GM21360 (cell line): ENCODE results near the gene SMURF1.
"Not testable (repeated sequence)": the region's sequence is repeated elsewhere in the genome, so short reads cannot be mapped to it uniquely, and the experiment has no call there.

Experiments
- ATAC-seq: cut with Tn5 transposase; IDR thresholded peaks from one replicate; pipeline ENCODE4 v1.9.1; 2021; ENCODE audit warnings: mild to moderate bottlenecking, moderate library complexity; ENCODE audit not compliant: unreplicated experiment

Gene SMURF1

DNA sequence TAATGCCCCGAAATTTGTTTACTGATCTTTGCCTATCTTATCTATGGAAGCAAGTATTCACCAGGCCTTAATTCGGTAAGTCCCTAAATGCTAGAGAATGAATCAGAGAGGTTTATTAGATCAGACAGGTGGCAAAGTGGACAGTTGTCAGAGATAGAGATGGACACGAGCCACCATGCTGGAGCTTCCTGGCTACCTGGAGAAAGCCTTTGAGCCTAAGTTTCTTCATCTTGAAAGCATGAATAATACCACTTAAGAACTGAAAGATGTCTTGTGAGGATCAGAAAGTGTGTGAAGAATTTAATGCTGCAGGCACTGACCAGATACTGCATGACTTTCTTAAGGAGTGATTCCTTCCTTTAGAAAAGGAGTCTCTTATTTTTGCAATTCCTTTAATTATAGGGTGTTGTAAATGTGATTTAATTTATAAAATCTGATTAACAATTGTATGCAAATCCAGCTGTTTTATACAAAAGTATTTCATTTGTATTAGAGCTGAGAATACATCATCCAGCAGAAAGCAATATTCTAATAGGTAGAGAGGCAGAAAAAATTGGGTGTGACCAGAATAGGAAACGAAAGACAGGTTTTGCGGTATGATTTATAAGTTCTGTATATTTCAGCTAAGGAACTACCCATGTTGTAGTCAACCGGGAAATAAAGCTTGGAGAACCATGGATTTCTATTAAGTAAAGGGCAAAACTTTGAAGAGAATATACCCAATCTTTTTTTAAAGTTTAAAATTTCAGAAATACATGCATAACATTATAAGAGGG lies 82.7 kb downstream of the SMURF1 start:
- ATAC-seq: no peak

DNA sequence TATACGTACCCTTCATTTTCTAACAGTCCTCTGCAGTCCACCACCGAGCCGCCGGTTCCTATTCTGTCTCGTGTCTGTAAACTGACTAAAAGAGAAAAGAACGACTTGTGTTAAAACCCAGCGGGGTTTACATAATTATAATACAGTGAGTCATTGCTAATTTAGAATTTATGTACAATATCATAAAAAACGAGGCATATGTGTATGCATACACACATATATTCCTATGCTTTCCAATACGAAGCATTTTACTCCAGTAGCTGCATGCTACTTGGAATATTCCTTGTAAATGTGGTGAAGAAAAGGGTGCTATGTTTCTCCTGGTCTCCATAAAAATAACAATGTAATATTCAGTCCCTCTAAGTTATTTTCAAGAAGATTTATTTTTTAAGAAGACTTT lies 89.1 kb downstream of the SMURF1 start:
- ATAC-seq: no peak

DNA sequence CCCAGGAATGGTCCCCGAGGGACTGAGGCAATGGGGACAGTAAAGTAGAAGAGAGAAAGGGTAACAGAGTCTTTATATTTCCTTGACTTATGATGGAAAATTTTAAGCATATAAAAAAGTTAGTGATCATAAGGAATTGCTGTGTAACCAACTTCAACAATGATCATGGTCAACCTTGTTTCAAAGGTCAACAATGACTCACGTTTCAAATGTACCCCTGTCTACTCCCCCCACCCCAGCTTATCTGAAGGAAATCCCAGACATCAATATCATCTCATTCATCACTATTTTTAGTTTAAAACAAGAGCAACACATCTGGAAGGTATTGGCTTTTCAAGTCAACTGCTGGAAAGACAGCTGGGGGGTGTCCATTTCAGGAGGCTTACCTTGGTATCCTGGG lies 92.9 kb downstream of the SMURF1 start:
- no peak for ATAC-seq

DNA sequence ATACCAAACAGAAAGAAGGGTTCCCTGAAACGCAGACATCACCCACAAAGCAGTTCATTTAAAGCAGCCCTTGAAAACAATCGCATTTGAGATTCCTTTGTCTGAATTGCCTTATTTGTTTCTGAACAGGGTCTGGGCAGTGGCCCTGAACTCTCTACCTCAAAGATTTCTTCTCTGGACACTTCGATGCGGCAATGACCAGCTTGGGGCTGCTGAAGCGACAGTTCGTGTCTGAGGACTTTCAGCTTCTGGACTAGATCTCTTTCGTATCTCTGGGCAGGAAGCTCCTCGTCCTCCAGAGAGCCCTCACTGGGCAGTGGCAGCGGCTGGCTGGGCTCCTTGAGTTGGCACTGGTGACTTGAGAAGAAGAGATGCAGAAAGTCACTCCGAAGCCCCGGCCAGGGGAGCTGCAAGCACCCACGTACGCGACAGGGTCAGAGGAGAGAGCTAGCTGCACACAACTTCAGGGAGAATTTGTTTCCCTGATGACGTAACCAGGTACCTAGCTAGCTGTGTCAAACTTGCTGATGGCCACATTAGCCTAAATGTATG lies 96.3 kb downstream of the SMURF1 start:
- ATAC-seq: no peak

GRCh38 chr7:99046722-99047121 lies 97.2 kb downstream of the SMURF1 start:
- ATAC-seq: no peak

DNA sequence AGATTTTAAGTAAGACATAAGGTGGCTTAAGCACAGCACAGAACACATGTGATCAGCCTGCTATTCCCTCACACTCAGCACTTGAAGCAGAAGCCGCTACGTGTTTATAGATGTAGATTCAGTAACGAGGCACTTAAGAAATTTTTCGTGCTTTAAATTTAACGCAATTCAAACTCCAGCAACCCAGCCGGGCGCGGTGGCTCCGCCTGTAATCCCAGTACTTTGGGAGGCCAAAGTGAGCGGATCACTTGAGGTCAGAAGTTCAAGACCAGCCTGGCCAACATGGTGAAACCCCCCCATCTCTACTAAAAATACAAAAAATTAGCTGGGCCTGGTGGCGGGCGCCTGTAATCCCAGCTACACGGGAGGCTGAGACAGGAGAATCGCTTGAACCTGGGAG lies 97.6 kb downstream of the SMURF1 start:
- ATAC-seq: not testable (repeated sequence)

DNA sequence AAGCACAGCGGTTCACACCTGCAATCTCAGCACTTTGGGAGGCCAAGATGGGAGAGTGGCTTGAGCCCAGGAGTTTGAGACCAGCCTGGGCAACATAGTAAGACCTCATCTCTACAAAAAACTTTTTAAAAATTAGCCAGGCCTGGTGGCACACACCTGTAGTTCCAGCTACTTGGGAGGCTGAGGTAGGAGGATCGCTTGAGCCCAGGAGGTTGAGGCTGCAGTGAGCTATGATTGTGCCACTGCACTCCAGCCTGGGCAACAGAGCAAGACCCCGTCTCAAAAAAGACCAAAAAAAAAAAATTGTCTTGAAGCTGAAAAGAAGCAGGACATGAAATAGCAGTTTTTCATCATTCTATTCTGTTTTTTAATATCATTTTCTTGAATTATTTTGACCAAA lies 99.0 kb downstream of the SMURF1 start:
- not testable (repeated sequence) for ATAC-seq

GRCh38 chr7:99042957-99043356 lies 101.0 kb downstream of the SMURF1 start:
- no peak for ATAC-seq

- no peak for ATAC-seq
These were observed 102.4 kb downstream of the SMURF1 start for GRCh38 chr7:99041526-99041925.

GRCh38 chr7:99040104-99040958 lies 103.6 kb downstream of the SMURF1 start:
- ATAC-seq: no peak

GRCh38 chr7:99039384-99039891 lies 104.5 kb downstream of the SMURF1 start:
- no peak for ATAC-seq

DNA sequence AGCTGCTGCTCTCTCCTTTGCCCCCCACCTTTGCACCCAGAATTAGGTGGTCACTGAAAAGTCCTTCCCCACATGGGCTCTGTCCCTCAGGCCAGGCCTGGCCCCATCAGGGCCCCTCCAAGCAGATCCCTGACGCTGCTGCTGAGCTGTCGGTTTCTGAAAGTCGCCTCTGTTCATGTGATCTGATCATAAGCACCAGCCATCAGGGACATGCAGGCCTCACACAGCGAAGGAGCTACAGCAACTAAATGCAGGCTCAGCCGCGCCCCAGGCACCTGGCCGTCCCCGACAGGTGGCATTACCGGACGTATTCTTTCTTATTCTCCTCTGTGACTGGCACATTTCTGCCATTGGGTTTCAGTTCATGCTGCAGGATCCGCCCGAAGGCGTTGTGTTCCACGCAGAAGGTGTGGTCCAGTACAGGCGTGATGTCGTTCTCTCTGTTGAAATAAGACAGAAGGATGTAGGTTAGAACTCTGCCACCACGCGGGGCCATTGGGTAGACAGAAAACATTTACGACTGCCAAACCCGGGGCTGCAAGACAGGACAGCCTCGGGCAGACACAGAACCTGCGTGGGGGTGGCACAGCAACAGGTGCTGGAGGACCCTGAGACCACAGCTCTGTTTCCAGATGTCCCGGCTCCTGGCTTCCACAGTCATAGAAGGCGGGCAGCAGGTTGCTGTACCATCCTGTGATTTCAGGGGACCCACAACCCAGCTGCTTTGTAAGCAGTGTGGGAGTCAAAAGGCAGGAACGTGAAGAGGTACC lies 105.6 kb downstream of the SMURF1 start:
- ATAC-seq: no peak

- ATAC-seq: no peak
These were observed 106.5 kb downstream of the SMURF1 start for GRCh38 chr7:99037327-99037940.

DNA sequence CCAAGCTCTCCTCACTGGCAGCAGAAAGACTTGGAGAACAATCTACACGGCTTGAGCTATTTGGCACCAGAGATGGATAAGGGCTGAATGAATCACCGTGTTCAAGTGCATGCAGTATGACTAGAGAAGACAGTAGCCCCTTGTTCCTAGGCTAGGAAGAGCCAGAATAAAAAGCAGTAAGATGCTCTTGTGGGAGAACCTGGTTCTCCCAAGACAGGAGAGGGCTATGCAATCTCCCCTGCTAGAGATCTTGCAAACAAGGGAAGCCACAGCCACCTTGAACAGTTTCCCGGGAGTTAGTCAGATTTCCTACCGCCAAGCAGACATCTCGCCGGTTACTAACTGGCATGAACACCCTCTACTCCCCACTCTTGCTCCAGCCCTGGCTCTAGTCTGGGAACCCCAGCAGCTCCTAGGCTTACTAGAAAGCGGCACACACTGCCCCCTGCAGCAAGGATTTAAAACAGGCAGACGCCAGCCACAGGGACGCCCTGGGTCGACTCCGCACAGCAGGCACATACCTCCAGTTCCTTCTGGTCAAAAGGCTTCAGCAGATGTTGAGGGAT lies 107.3 kb downstream of the SMURF1 start:
- no peak for ATAC-seq

GRCh38 chr7:99035723-99036545 lies 108.0 kb downstream of the SMURF1 start:
- ATAC-seq: no peak

- no peak for ATAC-seq
These were observed 108.8 kb downstream of the SMURF1 start for GRCh38 chr7:99034932-99035722.

- ATAC-seq: no peak
These were observed 110.1 kb downstream of the SMURF1 start for GRCh38 chr7:99033765-99034164.

DNA sequence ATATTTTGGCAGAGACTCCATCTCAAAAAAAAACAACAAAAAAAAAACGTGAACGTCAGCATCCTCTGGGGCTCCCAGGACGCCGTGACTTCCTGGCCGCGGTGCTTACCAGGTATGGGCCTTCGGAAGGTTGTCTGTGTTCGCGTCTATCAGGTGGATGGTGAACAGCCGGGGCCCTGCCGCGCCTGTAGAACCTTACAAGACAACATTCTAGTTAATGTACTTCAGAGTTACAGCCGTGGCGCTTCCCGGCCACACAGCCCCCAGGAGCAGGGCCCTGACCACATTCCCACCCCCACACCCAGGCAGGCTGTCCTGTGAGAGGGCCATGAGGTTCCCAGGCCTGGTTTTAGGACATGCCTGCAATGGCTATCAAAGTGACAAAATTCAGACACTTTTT lies 111.0 kb downstream of the SMURF1 start:
- no peak for ATAC-seq
